A549 (cell line): Measurements from ENCODE around the gene STRN3. TPM values are rescaled to one million over a fixed set of nuclear protein-coding genes. Genes with fewer than 3 reads are reported as not detected.

Experiments
- ATAC-seq, 2 experiments: fragments of 200-7000 bp in 1 of 2; fragments of >200 bp in 1 of 2; cut with Nextera tagmentation in 1 of 2; cut with Tn5 transposase in 1 of 2; 3 replicates each; pipeline versions ENCODE4 v1.8.0 to v1.9.1; 2018 to 2020; ENCODE audit warnings: mild to moderate bottlenecking in 1 of 2, moderate library complexity in 1 of 2
- CTCF ChIA-PET: fragments of 300-600 bp; sonication (Branson Sonifier 250); formaldehyde crosslinking; extraction: SDS; loops from one replicate; lab custom pipeline; 2021; ENCODE audit warnings: antibody characterized with exemption, inconsistent platforms; lab: Yijun Ruan, JAX
- POLR2A ChIA-PET: fragments of 350-600 bp; formaldehyde crosslinking; extraction: SDS; loops from one replicate; lab custom pipeline; 2021; ENCODE audit warnings: antibody characterized with exemption, inconsistent platforms; lab: Yijun Ruan, JAX
- DNase-seq, 2 experiments: peaks; one replicate each; pipeline versions ENCODE4 v3.0.0 to v3.0.0-alpha.2; 2011 to 2016; ENCODE audit warnings: low read depth in 1 of 2, low spot score in 1 of 2
- FAIRE-seq: peaks from 2 replicates; lab custom pipeline; 2011; peaks lifted over from hg19 to GRCh38; lab: Jason Lieb, UNC
- H3K27ac ChIP-seq, 2 experiments: fragments of >200 bp; sonication (Bioruptor Twin); formaldehyde crosslinking; 3 replicates each; pipeline ENCODE4 v1.5.1; 2016 to 2017
- H3K4me1 ChIP-seq: fragments of >200 bp; sonication (Bioruptor Twin); formaldehyde crosslinking; 3 replicates; pipeline ENCODE4 v1.6.1; 2016
- H3K4me2 ChIP-seq: fragments of >200 bp; sonication (Bioruptor Twin); formaldehyde crosslinking; 3 replicates; pipeline ENCODE4 v1.6.1; 2016
- H3K4me3 ChIP-seq: fragments of >200 bp; sonication (Bioruptor Twin); formaldehyde crosslinking; 3 replicates; pipeline ENCODE4 v1.5.1; 2016
- H3K9me3 ChIP-seq: fragments of >200 bp; sonication (Bioruptor Twin); formaldehyde crosslinking; 3 replicates; pipeline ENCODE4 v1.6.1; 2016
- ATOH8 ChIP-seq: fragments of 250-450 bp; sonication (Bioruptor Pico); IDR thresholded peaks from 2 replicates; pipeline ENCODE4 v1.5.0; 2020; ENCODE audit warnings: low read depth, mild to moderate bottlenecking, moderate library complexity
- BCL3 ChIP-seq: fragments of >200 bp; sonication (Bioruptor Twin); formaldehyde crosslinking; IDR thresholded peaks from 3 replicates; pipeline ENCODE4 v1.6.1; 2016
- CBX2 ChIP-seq: fragments of 200-600 bp; sonication (generic); IDR thresholded peaks from 2 replicates; pipeline ENCODE4 v1.6.1; 2016; ENCODE audit warnings: low read depth, mild to moderate bottlenecking, borderline replicate concordance
- CHD4 ChIP-seq: fragments of 200-600 bp; sonication (generic); IDR thresholded peaks from 2 replicates; pipeline ENCODE4 v1.6.1; 2016; ENCODE audit warnings: antibody characterized with exemption, mild to moderate bottlenecking, borderline replicate concordance
- E2F6 ChIP-seq: IDR thresholded peaks from 2 replicates; pipeline ENCODE4 v1.6.1; 2012; ENCODE audit warnings: low read depth, borderline replicate concordance
- ELK1 ChIP-seq: fragments of 150-350 bp; IDR thresholded peaks from 2 replicates; pipeline ENCODE4 v1.6.1; 2014; ENCODE audit warnings: low read depth, mild to moderate bottlenecking, low read length
- EP300 ChIP-seq, 2 experiments: fragments of >200 bp; sonication (Bioruptor Twin); formaldehyde crosslinking; IDR thresholded peaks; 2 replicates in 1 of 2; 3 replicates in 1 of 2; pipeline ENCODE4 v1.6.1; 2016 to 2017
- FOSB ChIP-seq: fragments of 250-450 bp; sonication (Bioruptor Pico); IDR thresholded peaks from 2 replicates; pipeline ENCODE4 v1.5.0; 2020; ENCODE audit warnings: mild to moderate bottlenecking, moderate library complexity
- HES2 ChIP-seq: fragments of >200 bp; sonication (Bioruptor Twin); formaldehyde crosslinking; IDR thresholded peaks from 2 replicates; pipeline ENCODE4 v1.6.1; 2016
- HOXA7 ChIP-seq: fragments of 250-450 bp; sonication (Bioruptor Pico); IDR thresholded peaks from 2 replicates; pipeline ENCODE4 v1.5.0; 2020; ENCODE audit warnings: mild to moderate bottlenecking, moderate library complexity
- KDM5A ChIP-seq: fragments of 200-600 bp; sonication (generic); IDR thresholded peaks from 2 replicates; pipeline ENCODE4 v1.6.1; 2016; ENCODE audit warnings: antibody characterized with exemption, mild to moderate bottlenecking
- NFE2L2 ChIP-seq: fragments of 150-350 bp; conservative IDR thresholded peaks from 2 replicates; pipeline ENCODE4 v1.6.1; 2014; ENCODE audit warnings: low read length
- NR3C1 ChIP-seq: fragments of >200 bp; sonication (Bioruptor Twin); formaldehyde crosslinking; IDR thresholded peaks from 3 replicates; pipeline ENCODE4 v1.6.1; 2017
- PBX3 ChIP-seq: IDR thresholded peaks from 2 replicates; pipeline ENCODE4 v1.6.1; 2012
- PHF8 ChIP-seq: fragments of 200-600 bp; sonication (generic); IDR thresholded peaks from 2 replicates; pipeline ENCODE4 v1.6.1; 2016; ENCODE audit warnings: low read depth, mild to moderate bottlenecking, antibody characterized with exemption, moderate library complexity, borderline replicate concordance
- RAD21 ChIP-seq, 2 experiments: fragments of >200 bp in 1 of 2; sonication (Bioruptor Twin) in 1 of 2; formaldehyde crosslinking in 1 of 2; IDR thresholded peaks in 1 of 2; conservative IDR thresholded peaks in 1 of 2; 2 replicates in 1 of 2; 3 replicates in 1 of 2; pipeline ENCODE4 v1.6.1; 2012 to 2018; ENCODE audit warnings: inconsistent platforms in 1 of 2
- REST ChIP-seq: fragments of 200-600 bp; sonication (generic); IDR thresholded peaks from 2 replicates; pipeline ENCODE4 v1.6.1; 2016; ENCODE audit warnings: antibody characterized with exemption, mild to moderate bottlenecking, moderate library complexity
- RFX5 ChIP-seq: fragments of 450-650 bp; IDR thresholded peaks from 2 replicates; pipeline ENCODE4 v1.7.1; 2014; ENCODE audit warnings: antibody characterized with exemption, mild to moderate bottlenecking, moderate library complexity
- TFCP2L1 ChIP-seq: fragments of 250-450 bp; sonication (Bioruptor Pico); IDR thresholded peaks from 2 replicates; pipeline ENCODE4 v1.5.0; 2021; ENCODE audit warnings: mild to moderate bottlenecking
- ZFP36 ChIP-seq: fragments of 450-650 bp; IDR thresholded peaks from 2 replicates; pipeline ENCODE4 v1.6.1; 2014; ENCODE audit warnings: borderline replicate concordance; ENCODE audit not compliant: partially characterized antibody
- ZNF302 ChIP-seq: fragments of 250-450 bp; sonication (Bioruptor Pico); IDR thresholded peaks from 2 replicates; pipeline ENCODE4 v1.9.0; 2021; ENCODE audit warnings: inconsistent platforms, mild to moderate bottlenecking, moderate library complexity
- WGBS: methylation state at CpG from one replicate; pipeline ENCODE4 v1.1.6; 2017; ENCODE audit errors: missing lambda C conversion rate; 5-methylcytosine and 5-hydroxymethylcytosine counted together
- polyA plus RNA-seq, 4 experiments: library from polyadenylated mRNA; depleted of rRNA in 3 of 4; stranded (reverse); fragments of >200 nt; fragmentation: RNase III in 1 of 4; extraction: RNeasy Plus Mini Kit Qiagen cat#74134 plus additional on column Dnase treatment in 1 of 4; gene quantifications; 2 replicates in 3 of 4; 3 replicates in 1 of 4; pipeline ENCODE4 v1.2.3, GENCODE V29; 2011 to 2017

Gene STRN3
- polyA plus RNA-seq, 2 of the 4 experiments (the other 2 are of a cell fraction), result 22.1 to 44.8 TPM

- TF ChIP-seq REST, result no peak
- no peak for TF ChIP-seq NR3C1
- no peak for TF ChIP-seq FOSB (CRISPR knock-in tag)
- TF ChIP-seq HES2, result no peak
- no peak for TF ChIP-seq PHF8
- no peak for TF ChIP-seq ZFP36
- TF ChIP-seq, all 56 proteins: peak for 0
Measured at GRCh38 chr14:30961330-30961729, 64.8 kb downstream of the STRN3 start (continued).

GRCh38 chr14:30960216-30960615 lies 66.0 kb downstream of the STRN3 start:
- FAIRE-seq (no peak), DNase-seq (no peak), ATAC-seq (no peak)
- H3K4me3 ChIP-seq, result no peak overlapping the region
- ChIA-PET CTCF (no interaction called here), POLR2A (no interaction called here)
- no peaks in the 10 kb centered on the region for H3K9me3 ChIP-seq
- no peak for TF ChIP-seq EP300 (IDR thresholded peaks at IDR 0.05)
- no peak for TF ChIP-seq ZFP36
- no peak for TF ChIP-seq ELK1
- no peak for TF ChIP-seq ATOH8 (CRISPR knock-in tag)
- no peak for TF ChIP-seq NFE2L2
- no peak for TF ChIP-seq KDM5A
- no peak for TF ChIP-seq BCL3
- TF ChIP-seq ZNF302 (CRISPR knock-in tag), result no peak
- no peak for TF ChIP-seq HOXA7 (CRISPR knock-in tag)
- no peak for TF ChIP-seq CBX2
- no peak for TF ChIP-seq RAD21 (conservative IDR thresholded peaks at IDR 0.05 in 1 of 2, IDR thresholded peaks at IDR 0.05 in 1 of 2)
- no peak for TF ChIP-seq TFCP2L1 (CRISPR knock-in tag)
- TF ChIP-seq RFX5, result no peak
- TF ChIP-seq PBX3, result no peak
- TF ChIP-seq CHD4, result no peak
- TF ChIP-seq E2F6, result no peak
- H3K27ac ChIP-seq, result no peak overlapping the region
- WGBS, result 93% methylated on average over 3 of the region's 3 CpGs
- H3K4me1 ChIP-seq, result peaks cover 23% of the 10 kb centered on the region
- H3K4me2 ChIP-seq, result no peak overlapping the region
